Measurements from ENCODE around the gene AIRE. TPM values are rescaled to one million over a fixed set of nuclear protein-coding genes. Genes with fewer than 3 reads are reported as not detected.

The AIRE gene
- total RNA-seq, 1 experiment from 2014 or later: 0.09 TPM

GRCh38 chr21:44294391-44295162 is 8.9 kb downstream of the AIRE start:
- Mint-ChIP-seq H3K27ac (no peak overlapping the region), H3K9me3 (no peaks in the 10 kb centered on the region), H3K36me3 (no peaks in the 10 kb centered on the region), H3K4me1 (peaks cover 4% of the 10 kb centered on the region; the same call in 1 of the 2 replicates), H3K27me3 (ENCODE audit: low read depth) (peaks cover 11% of the 10 kb centered on the region), H3K4me3 (no peak overlapping the region)
- DNase-seq (ENCODE audit: low spot score): no peak
- ChIA-PET CTCF (no interaction called here), POLR2A (no interaction called here)
- no peak for ATAC-seq
- TF ChIP-seq NFATC4 (CRISPR knock-in tag; IDR thresholded peaks at IDR 0.05) (no peak), TEAD4 (CRISPR knock-in tag; IDR thresholded peaks at IDR 0.05) (no peak), USF2 (CRISPR knock-in tag; IDR thresholded peaks at IDR 0.05) (no peak), SMAD4 (CRISPR knock-in tag; IDR thresholded peaks at IDR 0.05) (no peak), IRF1 (CRISPR knock-in tag; IDR thresholded peaks at IDR 0.05) (no peak), GTF2I (CRISPR knock-in tag; conservative IDR thresholded peaks at IDR 0.05) (no peak), ZNF416 (CRISPR knock-in tag; IDR thresholded peaks at IDR 0.05) (no peak), ERG (CRISPR knock-in tag; IDR thresholded peaks at IDR 0.05) (no peak), JUN (CRISPR knock-in tag; IDR thresholded peaks at IDR 0.05) (no peak), RORB (CRISPR knock-in tag; IDR thresholded peaks at IDR 0.05) (no peak), NFYB (CRISPR knock-in tag; conservative IDR thresholded peaks at IDR 0.05; ENCODE audit: low read depth) (no peak), HMGA2 (CRISPR knock-in tag; IDR thresholded peaks at IDR 0.05) (no peak), IRF2 (CRISPR knock-in tag; IDR thresholded peaks at IDR 0.05; ENCODE audit: borderline replicate concordance, low read depth) (no peak), RELA (CRISPR knock-in tag; IDR thresholded peaks at IDR 0.05; ENCODE audit: borderline replicate concordance) (no peak), OVOL2 (CRISPR knock-in tag; IDR thresholded peaks at IDR 0.05; ENCODE audit: borderline replicate concordance) (no peak), ZNF532 (CRISPR knock-in tag; IDR thresholded peaks at IDR 0.05; ENCODE audit: borderline replicate concordance) (no peak)

- H3K27me3 Mint-ChIP-seq (ENCODE audit: low read depth): peaks cover 11% of the 10 kb centered on the region
- CTCF ChIA-PET: interaction anchor here (1.1 kb wide), 1 partner anchor 27 kb away, joined by 3 read pairs; no protein-coding TSS in a partner anchor
- TF ChIP-seq ZBTB43 (CRISPR knock-in tag; IDR thresholded peaks at IDR 0.05) (no peak), NR3C1 (CRISPR knock-in tag; conservative IDR thresholded peaks at IDR 0.05; ENCODE audit: low read depth) (no peak)
- H3K36me3 Mint-ChIP-seq: no peaks in the 10 kb centered on the region
- ATAC-seq (no peak), DNase-seq (ENCODE audit: low spot score) (no peak)
- H3K27ac Mint-ChIP-seq: no peak overlapping the region
- POLR2A ChIA-PET: no interaction called here
- peaks cover 4% of the 10 kb centered on the region; the same call in 1 of the 2 replicates for H3K4me1 Mint-ChIP-seq
- H3K4me3 Mint-ChIP-seq: no peak overlapping the region
- H3K9me3 Mint-ChIP-seq: no peaks in the 10 kb centered on the region
These were observed 9.5 kb downstream of the AIRE start for GRCh38 chr21:44295163-44295573.
